Measurements from ENCODE around the gene ZNF414.

DNA sequence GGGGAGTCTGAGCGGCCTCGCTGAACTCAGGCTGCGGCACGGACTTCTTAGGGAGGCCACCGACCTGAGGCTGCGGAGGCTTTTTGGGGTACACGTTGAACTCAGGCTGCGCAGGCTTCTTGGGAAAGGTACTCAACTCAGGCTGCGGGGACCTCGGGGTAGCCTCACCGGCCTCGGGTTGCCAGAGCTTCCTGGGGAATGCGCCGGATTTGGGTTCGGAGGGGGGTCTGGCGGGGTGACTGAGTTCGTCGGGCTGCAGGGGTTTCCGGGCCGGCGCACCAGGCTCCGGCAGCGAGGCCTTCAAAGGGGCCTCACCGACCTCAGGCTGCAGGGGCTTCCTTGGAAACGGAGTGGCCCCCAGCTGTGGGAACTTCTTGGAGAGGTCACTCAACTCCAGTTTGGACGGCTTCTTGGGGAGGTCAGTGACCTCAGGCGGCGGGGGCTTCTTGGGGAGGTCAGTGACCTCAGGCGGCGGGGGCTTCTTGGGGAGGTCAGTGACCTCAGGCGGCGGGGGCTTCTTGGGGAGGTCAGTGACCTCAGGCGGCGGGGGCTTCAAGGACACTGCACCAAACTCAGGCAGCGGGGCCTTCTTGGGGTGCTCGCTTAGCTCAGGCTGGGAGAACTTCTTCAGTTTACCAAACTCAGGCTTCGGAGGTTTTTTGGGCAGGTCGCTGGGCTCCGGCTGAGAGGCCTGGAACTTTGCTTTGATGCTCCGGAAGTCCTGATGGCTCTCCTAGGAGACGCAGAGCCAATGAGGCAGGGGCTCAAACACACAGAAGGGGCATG, 14.7 kb downstream of the ZNF414 start:
- TF ChIP-seq EZH2 (IDR thresholded peaks at IDR 0.05; ENCODE audit: insufficient read depth, poor library complexity, severe bottlenecking) (no peak), EZH2phosphoT487 (IDR thresholded peaks at IDR 0.05; ENCODE audit: insufficient read depth, low read depth) (no peak)
